GM12878 (cell line): Measurements from ENCODE around the gene MED31.

Experiments
- ASH2L ChIP-seq: fragments of 300-600, 200-600 bp; sonication (generic); IDR thresholded peaks from 2 replicates; pipeline ENCODE4 v1.6.1; 2017; ENCODE audit warnings: low read depth, mild to moderate bottlenecking, borderline replicate concordance
- BACH1 ChIP-seq: fragments of 450-650 bp; IDR thresholded peaks from 2 replicates; pipeline ENCODE4 v1.6.1; 2017; ENCODE audit warnings: mild to moderate bottlenecking, borderline replicate concordance
- BMI1 ChIP-seq: fragments of 450-650 bp; IDR thresholded peaks from 2 replicates; pipeline ENCODE4 v1.6.1; 2016; ENCODE audit warnings: mild to moderate bottlenecking, moderate library complexity, borderline replicate concordance
- CHD1 ChIP-seq: IDR thresholded peaks from 2 replicates; pipeline ENCODE4 v1.6.1; 2012; ENCODE audit warnings: low read depth, low read length, improper control_type of control experiment
- CTCF ChIP-seq, 3 experiments: IDR thresholded peaks in 2 of 3; conservative IDR thresholded peaks in 1 of 3; 2 replicates each; pipeline ENCODE4 v1.5.1; 2011; ENCODE audit warnings: low read depth in 3 of 3, low read length in 3 of 3, mild to moderate bottlenecking in 3 of 3, control low read depth in 2 of 3, moderate library complexity in 2 of 3, inconsistent platforms in 1 of 3, mixed read lengths in 1 of 3; ENCODE audit not compliant: control insufficient read depth in 2 of 3, insufficient read depth in 1 of 3; ENCODE audit errors: extremely low read depth in 1 of 3
- DPF2 ChIP-seq: fragments of 450-650 bp; IDR thresholded peaks from 2 replicates; pipeline ENCODE4 v1.6.1; 2017; ENCODE audit warnings: mild to moderate bottlenecking
- NFYB ChIP-seq: IDR thresholded peaks from 2 replicates; pipeline ENCODE4 v1.6.1; 2011; ENCODE audit warnings: low read depth, mild to moderate bottlenecking, low read length, improper control_type of control experiment, moderate library complexity; ENCODE audit not compliant: insufficient read depth
- POLR2A ChIP-seq: IDR thresholded peaks from 2 replicates; pipeline ENCODE4 v1.6.1; 2011; ENCODE audit warnings: low read depth, mild to moderate bottlenecking, low read length
- RFX5 ChIP-seq: IDR thresholded peaks from 2 replicates; pipeline ENCODE4 v1.6.1; 2011; ENCODE audit warnings: low read depth, low read length, improper control_type of control experiment
- SUPT20H ChIP-seq: IDR thresholded peaks from 2 replicates; pipeline ENCODE4 v1.6.1; 2011; ENCODE audit warnings: low read depth, mild to moderate bottlenecking, low read length, moderate library complexity, borderline replicate concordance; ENCODE audit not compliant: control insufficient read depth

DNA sequence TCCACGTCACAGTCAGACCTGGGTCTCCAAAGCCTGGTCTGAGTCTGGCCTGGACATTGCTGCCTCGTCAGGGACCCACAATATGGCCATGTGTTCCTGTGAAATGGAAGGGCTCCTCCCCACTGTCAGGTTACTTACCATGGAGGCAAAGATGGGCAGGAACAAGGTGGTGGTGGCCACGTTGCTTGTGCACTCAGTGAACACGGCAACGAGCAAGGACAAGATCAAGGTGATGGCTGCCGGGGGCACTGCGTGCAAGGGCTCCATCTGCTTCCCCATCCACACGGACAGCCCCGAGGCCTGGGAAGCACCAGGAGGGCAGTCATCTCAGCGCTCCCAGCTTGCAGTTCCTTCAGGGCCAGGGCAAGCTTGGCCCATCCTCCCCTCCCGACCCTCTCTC, 39.2 kb upstream of the MED31 start:
- TF ChIP-seq CTCF (IDR thresholded peaks at IDR 0.05 in 2 of 3, conservative IDR thresholded peaks at IDR 0.05 in 1 of 3; ENCODE audit: control insufficient read depth in 2 of 3, extremely low read depth in 1 of 3, insufficient read depth in 1 of 3, low read depth in 3 of 3, low read length in 3 of 3) (no peak), POLR2A (no peak), RFX5 (no peak), SUPT20H (no peak), BMI1 (no peak), NFYB (no peak), DPF2 (no peak), CHD1 (no peak), BACH1 (no peak), ASH2L (no peak)
